GM19238 (cell line): ENCODE results near the gene TTN.

ENCODE experiments used
- DNase-seq: peaks from one replicate; pipeline ENCODE4 v3.0.0; 2011; ENCODE audit warnings: low spot score; ENCODE audit not compliant: insufficient read length

TTN gene

DNA sequence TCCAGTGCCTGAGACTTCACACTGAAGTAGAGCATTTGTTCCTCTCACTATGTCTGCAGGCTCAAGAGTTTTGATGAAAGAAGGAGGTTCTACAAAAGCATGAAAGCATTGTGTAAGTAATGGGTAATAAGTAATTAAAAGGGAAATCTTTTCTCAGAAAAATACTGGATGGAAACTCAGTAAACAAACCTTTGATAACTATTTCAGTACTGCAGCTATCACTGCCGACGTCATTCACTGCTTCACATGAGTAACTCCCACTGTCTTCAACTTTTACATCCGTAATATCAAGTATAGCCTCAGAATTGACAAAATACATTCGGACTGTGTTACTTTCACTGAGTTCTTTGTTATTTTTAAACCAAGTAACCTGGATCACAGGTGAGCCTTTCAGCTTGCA is 72.7 kb downstream of the TTN start:
- no peak for DNase-seq

DNA sequence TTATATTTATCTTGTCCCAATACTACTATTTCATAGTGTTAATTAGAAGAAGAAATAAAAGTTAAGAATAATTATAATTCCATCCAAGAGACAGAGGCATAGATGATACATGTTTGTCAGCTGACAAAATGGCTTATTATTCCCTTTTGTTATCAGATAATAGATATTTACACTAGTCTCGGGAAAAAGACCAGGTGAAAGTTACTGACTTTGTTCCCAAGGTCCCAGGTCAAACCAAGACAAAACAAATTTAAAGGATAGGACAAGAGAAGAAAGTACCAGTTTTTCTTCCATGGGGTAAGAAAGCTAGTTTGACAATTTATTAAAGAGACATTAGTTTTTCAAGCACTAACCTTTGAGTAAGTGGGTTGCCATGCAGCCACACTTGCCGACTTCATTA is 73.2 kb downstream of the TTN start:
- no peak for DNase-seq

DNA sequence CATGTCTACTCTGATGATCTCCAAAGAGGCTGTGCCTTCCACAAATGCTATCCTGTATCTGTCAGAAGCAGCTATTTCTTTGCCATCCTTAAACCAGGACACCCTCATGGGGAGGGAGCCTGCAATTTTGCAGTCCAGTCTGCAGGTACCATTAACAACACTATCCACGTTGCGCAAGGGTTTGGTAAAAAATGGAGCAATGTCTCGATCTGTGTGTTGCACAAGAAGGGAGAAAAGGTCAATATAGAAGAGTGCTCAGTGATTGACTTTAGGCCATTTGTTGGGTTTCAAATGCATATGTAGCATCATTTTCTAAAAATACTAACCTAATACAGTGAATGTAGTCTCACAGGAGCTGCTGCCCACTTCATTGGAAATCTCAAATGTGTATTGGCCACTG is 74.3 kb downstream of the TTN start:
- no peak for DNase-seq

DNA sequence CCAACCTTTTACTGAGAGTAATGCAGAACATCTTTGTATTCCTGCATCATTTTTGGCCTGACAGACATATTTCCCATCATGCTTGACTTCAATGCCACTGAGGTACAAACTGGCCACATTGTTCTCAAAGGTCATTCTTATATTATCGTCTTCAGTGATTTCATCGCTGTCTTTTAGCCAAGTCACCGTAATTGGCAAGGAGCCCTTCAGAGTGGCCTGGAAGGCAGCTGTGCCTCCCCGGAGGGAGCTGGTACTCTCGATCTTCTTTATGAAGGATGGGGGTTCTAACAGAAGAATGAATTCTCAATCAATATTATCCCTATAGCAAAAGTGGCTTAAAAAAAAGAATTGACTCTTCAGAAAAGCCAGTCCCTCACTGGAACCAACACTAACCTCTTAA is 75.9 kb downstream of the TTN start:
- DNase-seq: no peak

DNA sequence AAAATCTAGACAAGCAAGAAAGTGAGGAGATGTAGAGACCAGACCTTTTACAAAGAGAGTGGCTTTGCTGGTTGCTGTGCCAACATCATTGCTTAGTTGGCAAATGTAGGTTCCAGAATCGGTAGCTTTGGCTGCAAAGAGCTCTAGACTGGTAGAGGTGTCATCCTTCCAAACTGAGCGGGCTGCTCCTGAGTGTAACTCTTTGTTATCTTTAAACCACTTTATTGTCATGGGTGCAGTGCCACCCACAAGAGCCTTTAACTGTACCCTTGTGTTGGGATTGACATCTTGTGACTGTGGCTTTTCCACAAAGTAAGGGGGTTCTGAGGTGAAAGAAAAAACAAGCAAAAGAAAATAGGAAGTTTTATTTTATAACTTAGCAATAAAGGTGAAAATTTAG is 77.2 kb downstream of the TTN start:
- DNase-seq: no peak

DNA sequence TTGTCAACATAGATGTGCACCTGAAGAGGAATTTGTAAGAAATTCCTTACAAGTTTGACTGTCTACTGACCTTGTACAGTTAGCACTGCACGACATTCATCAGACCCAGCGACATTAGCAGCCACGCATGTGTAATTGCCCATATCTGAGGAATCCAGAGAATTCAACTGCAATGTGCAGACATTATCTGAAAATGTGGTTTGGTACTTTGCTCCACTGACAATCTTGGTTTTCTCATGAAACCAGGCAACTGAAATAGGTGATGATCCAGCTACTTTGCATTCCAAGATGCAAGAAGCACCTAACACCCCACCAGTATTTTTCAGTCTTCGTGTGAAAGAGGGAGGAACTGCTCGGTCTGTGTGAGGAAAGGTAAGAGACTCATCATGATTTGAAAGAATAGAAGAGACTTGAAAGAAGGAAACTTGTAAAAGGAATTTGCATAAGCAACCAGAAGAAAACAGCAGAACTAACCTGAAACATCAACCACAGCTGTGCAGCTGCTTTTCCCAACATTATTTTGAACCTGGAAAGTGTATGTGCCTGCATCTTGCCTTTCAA is 83.4 kb downstream of the TTN start:
- no peak for DNase-seq

DNA sequence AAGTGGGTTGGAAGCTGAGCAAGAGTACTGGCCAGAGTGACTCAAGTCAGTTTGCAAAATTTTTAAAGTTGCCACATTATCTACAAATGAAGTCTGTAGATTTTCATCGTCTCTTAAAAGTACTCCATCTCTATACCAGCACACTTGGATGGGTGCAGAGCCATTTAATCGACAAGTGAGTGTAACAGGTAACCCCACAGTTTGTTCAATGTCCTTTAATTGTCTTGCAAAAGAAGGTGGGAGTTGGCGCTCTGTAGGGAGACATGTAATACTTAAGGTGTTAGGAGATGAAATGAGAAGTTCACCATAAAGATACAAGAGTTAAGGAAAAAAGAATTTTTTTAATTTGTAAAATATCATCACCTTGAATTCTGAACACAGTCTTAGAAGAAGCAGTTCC is 84.9 kb downstream of the TTN start:
- DNase-seq: no peak

DNA sequence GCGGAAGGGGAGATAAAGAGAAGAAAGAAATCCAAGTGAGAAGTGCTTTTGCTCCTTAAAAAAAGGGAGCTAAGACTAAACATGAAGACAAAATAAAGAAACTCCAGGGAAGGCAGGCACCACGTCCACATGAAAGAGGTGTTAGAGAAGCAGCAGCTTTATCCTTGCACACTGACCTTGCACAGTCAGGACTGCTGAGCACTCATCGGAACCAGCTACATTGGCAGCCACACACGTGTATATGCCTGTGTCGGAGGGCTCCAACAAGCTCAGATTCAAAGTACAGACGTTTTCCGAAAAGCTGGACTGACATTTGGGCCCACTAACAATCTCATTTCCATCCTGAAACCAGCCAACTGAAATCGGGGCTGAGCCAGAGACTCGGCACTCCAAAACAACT is 88.2 kb downstream of the TTN start:
- DNase-seq: no peak

DNA sequence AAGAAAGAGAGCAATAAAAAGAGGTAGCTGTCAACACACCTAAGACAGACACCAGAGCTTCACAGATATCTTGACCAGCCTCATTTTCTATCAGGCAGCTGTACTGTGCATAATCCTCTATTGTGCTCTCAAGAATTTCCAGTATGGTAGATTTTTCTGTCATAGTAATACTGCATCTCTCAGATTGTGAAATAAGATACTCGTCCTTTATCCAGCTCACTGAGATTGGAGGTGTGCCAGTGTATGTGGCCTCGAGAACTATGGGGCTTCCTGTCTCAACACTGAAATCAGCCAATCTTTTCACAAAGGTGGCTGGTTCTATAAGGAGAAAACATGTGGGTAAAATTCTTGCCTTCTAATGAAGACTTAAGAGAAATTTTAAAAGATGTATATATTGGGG is 88.9 kb downstream of the TTN start:
- DNase-seq: no peak

DNA sequence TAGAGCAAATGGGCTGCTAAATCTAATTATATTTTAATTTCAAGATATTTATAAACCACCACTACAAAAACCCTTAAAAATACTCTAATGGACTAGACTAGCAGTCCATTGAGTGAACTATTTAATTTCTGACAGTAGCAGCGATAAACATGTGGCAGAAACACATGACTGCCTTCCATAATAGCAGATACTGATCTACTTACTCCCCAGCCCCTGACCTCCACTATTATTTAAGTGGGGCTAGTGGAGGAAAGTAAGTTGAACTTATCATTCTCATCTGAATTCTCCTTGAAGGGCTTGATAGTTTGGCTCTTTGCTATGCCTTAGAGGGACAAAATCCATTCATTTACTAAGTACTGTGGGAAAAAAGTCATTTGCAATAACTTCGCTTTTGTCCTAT is 90.8 kb downstream of the TTN start:
- DNase-seq: no peak

DNA sequence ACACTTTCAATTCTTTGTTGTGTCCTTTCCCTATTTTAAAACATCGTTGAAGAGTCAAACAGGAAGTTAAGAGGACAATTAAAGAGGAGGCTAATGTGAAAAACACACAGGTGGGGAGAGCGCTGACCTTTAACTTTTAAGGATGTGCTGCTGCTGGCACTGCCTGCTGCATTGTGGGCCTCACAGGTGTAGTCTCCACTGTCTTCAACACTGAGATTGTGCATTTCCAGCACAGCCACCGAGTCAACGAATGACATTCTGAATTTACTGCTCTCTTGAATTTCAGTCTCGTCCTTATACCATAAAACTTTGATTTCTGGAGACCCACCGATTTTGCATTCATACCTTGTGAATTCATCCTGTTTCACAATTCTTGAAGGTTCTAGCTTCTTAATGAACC is 91.9 kb downstream of the TTN start:
- DNase-seq: no peak

DNA sequence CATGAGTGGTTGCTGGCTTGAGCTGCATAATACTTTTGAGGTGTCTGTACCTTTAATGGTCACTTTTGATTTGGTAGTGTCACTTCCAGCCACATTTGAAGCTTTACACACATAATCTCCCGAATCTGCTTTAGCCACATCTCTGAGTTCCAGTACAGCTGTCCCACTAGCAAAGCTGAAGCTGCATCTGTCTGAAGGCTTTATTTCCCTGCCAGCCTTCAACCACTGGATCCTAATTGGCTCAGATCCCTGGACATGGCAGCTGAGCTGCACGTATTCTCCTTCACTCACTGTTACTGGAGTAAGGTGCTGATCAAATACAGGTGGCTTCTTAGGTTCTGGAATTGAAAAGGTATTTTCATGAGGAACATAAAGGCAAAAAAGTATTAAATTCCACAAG is 99.7 kb downstream of the TTN start:
- no peak for DNase-seq

DNA sequence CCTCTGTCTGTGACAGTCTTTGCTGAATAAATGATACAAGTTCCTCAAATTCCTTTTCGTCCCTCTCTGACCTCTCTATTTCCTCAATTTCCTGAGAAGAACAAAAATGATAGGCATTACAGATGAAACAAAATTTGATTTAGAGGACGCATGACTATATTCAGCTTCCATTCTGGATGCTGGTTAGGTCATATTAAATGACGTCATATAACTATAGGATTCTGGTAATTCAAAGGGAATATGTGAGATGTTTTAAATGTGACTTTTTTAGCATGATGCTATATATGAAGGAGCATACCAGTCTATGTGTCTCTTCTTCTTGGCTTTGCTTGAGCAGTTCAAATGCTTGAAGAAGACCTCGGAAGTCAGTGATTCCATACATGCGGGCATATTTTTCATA is 102.3 kb downstream of the TTN start:
- DNase-seq: no peak

DNA sequence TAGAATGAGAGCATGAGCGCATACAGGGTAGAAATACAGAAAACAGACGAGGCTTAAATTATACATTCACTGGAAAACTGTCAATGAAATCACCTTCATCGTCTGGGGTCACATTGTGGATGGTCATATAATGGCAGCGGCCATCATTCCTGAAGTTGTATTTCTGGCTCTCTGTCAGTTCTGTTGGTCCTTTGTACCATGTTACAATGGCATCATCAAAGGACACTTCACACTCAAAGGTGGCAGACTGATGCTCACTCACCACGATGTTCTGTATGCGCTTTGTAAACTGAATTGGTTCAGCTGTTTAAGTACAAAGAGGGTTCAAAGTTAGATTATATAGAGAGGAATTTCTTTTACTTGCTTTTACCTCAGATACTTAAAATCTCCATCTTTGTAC is 104.9 kb downstream of the TTN start:
- no peak for DNase-seq

DNA sequence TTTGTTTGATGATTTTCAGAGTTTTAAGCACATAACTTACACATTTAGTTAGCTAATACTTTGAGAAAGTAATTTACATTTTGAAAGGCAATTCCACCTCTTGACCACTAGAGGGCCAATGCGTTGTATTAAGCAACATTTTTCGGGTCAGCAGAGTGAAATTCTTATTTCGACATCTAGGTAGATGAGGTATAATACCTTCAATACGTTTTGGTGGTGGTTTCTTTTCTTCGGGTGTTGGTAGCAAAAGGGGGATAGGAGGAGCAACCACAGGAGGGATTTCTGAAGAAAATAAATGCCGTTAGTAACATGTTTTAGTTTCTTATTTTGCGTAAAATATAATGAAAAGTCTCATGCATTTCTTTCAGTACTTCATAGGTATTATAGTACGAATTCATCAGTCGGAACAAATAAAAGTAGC is 106.3 kb downstream of the TTN start:
- peak; percentile 17 for DNase-seq

DNA sequence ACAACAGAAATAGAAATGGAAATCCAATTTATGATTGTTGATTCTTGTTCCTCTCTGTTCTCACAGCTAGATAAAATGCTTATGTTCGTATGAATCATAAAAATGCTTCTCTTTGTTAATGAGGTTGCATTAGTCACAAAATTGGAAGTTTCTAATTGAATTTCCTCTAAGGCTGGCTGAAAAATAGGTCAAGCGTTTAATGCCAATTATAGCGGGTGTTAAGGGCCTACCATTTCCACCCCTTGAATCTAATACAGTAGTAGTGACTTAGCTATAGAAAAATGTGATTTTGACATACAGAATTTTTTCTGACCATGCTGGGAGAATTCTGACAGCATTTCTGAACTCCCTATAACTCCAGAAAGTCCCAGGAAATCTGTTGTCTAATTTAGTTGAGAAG is 107.1 kb downstream of the TTN start:
- DNase-seq: no peak

DNA sequence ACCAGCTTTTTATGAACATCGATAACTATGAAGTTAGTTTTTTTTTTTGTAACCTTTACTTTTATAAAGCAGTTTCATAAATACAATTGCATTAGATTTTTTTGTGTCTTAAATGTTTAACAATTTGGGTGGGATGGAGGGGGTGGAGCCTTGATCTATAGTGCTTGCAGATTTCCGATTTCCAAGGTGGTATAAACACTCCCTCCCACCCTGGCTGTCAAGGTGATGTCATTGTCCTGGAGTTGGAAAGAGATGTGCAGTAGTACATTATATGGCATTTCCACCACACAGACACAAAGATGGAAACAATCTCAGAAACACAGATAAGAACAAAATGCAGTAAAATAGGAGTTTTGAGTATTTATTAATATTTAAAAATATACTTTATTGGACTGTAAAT is 114.4 kb downstream of the TTN start:
- no peak for DNase-seq

DNA sequence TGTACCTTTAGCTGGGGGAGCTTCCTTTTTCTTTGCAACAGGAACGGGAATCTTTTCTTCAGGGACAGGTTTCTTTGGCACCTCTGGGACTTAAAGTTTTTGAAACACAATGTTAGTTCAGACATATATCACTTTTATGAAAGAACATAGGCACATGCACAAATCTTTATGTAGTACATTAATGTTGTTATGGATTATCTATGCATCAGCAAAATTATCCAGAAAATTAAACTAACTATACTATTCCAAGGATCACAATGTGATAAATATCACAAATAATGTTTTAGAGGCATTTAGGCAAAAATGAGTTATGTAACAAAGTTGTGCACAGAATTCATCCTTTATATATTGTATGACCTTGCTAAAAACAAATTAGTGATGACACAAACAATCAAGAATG is 117.4 kb downstream of the TTN start:
- no peak for DNase-seq

DNA sequence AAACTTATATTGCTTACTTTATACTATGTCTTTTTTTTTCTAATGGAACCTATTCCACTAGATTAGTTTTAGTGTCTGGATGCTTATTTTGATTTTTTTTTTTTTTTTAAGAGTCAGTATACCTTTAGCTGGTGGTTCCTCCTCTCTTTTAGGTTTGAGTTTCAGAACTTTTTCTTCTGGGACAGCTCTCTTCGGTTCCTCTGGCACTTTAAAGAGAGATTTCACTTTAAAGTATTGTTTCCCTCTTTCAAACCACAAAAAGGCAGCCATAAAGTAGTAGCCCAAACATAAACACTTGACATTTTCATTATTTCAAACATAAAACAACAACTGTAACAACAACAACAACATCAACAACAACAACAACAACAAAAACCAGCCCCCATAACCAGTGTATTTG is 123.3 kb downstream of the TTN start:
- no peak for DNase-seq

DNA sequence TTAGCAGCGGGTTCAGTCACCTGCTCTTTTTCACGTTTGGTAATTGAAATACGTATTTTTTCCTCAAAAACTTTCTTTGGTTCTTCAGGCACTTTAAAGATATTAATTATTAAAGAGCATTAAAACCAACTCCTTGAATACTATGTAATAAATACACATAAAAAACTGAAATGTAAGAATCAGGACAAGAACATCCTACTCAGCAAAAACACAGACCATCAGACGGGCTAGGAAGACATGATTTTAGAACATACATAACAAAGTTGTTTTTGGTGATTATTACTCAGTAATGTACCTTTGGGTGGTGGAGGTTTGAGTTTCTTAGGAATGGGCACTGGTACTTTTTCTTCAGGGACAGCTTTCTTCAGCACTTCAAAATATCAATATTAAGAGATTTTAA is 126.1 kb downstream of the TTN start:
- DNase-seq: no peak

DNA sequence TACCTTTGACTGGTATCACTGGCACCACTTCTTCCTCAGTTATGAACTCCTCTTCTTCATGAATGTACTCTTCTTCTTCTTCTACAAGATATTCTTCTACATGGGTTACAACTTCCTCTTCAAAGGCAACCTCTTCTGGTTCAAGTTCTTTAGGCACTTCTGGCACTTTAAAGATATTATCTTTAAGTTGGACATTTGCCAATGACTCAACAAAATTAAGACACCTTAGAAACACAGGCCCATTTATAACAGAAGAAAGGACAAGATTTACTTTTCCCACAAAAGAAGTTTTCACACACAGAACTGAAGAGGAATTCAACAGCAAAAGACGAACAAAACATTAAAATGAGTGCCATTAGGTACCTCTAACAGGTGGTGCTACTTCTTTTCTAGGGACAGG is 127.3 kb downstream of the TTN start:
- no peak for DNase-seq

DNA sequence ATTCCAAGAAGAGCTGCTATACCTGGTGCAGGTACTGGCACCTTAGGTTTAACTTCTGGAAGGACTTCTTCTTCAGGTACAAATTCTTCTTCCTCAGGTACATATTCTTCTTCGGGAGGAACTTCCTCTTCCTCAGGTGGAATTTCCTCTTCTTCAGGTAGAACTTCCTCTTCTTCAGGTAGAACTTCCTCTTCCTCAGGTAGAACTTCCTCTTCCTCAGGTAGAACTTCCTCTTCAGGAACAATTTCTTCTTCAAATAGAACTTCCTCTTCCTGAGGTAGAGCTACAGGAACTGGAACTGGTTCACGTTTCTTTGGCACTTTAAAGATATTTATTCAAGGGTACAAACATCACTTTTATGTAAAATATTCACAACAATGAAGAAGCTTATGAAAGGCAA is 129.6 kb downstream of the TTN start:
- no peak for DNase-seq

DNA sequence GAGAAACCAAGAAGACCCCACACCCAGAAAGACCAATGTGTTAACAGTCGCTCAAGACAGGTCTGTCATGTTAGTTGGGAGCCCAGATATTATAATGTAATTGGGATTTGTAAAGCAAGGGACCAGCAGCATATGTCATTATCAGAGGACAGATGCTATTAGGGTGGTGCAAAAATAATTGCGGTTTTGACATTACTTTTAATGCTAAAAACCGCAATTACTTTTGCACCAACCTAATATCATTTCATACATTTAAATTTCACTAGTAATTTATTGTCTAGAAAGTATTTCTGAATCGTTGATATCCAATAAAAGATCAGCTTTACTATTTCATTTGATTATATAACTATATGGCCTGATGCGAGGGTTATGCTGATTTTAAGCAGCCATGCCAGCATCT is 131.2 kb downstream of the TTN start:
- DNase-seq: no peak

DNA sequence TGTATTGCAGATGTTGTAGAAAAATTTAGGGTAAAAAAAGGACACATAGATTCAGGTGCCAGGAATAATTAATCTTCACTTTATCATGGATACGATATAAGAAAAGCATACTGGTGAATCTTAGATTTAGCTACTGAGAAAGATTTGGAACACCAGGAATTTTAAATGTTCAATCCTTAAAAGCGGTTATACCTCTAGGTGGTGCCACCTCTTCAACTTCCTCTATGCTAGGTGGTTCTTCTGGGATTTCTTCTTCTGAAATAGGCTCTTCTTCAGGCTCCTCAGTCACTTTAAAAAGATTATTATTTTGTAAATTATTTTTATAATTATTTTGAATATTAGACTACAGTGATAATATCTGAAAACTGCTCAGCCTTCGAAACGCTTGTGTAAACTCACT is 133.1 kb downstream of the TTN start:
- no peak for DNase-seq
